Adrenal gland (tissue), 12 donors: ENCODE results near the gene AFAP1. TPM values are rescaled to one million over a fixed set of nuclear protein-coding genes. Genes with fewer than 3 reads are reported as not detected.

Experiments used
- DNase-seq, 7 donors: peaks; one replicate each; pipeline ENCODE4 v3.0.0-alpha.2; 2019 to 2020
- H3K27ac ChIP-seq, 5 donors: fragments of 200-600 bp; sonication (generic) in 4 of 5; 1 replicate in 3 of 5; 2 replicates in 2 of 5; pipeline versions ENCODE4 v1.5.1 to v1.8.0; 2016 to 2020; ENCODE audit warnings: mild to moderate bottlenecking in 1 of 5
- H3K27me3 ChIP-seq: fragments of 200-600 bp; 2 replicates; pipeline ENCODE4 v1.8.0; 2021
- H3K36me3 ChIP-seq, 2 donors: fragments of 200-600 bp; replicated peaks in 1 of 2; 1 replicate in 1 of 2; 2 replicates in 1 of 2; pipeline versions ENCODE4 v1.5.1 to v1.8.0; 2018 to 2022
- H3K4me1 ChIP-seq, 2 donors: fragments of 200-600 bp; replicated peaks in 1 of 2; 1 replicate in 1 of 2; 2 replicates in 1 of 2; pipeline versions ENCODE4 v1.5.1 to v1.8.0; 2018 to 2021
- H3K4me3 ChIP-seq, 4 donors: fragments of 200-600 bp; sonication (generic) in 3 of 4; one replicate each; pipeline ENCODE4 v1.5.1; 2016 to 2018
- H3K9me3 ChIP-seq, 3 donors: fragments of 200-600 bp; sonication (generic) in 1 of 3; replicated peaks in 1 of 3; 1 replicate in 2 of 3; 2 replicates in 1 of 3; pipeline versions ENCODE4 v1.5.1 to v1.8.0; 2016 to 2021
- CTCF ChIP-seq, 6 experiments: fragments of 450-650 bp in 4 of 6; fragments of 200-600 bp in 2 of 6; sonication (generic) in 1 of 6; IDR thresholded peaks; 1 replicate in 5 of 6; 2 replicates in 1 of 6; pipeline versions ENCODE4 v1.5.1 to v1.8.0; 2016 to 2021; ENCODE audit warnings: antibody characterized with exemption in 6 of 6, mild to moderate bottlenecking in 2 of 6, moderate library complexity in 1 of 6
- POLR2A ChIP-seq, 2 donors: fragments of 450-650 bp; IDR thresholded peaks; one replicate each; pipeline ENCODE4 v1.6.1; 2017; ENCODE audit warnings: antibody characterized with exemption in 2 of 2, mild to moderate bottlenecking in 2 of 2, moderate library complexity in 1 of 2
- WGBS, 4 donors: extraction: QIAGEN DNeasy Blood & Tissue Kit in 2 of 4; methylation state at CpG; one replicate each; pipeline versions ENCODE4 v1.1.5 to v1.1.7; 2013 to 2017; 5-methylcytosine and 5-hydroxymethylcytosine counted together
- intact Hi-C, 2 donors: fragments of 100-400 bp; cut with DNase I; formaldehyde crosslinking; loops; one replicate each; pipeline versions ENCODE4 v1.14.1 to v1.15.0; 2022 to 2023
- polyA plus RNA-seq, 3 donors: library from polyadenylated mRNA; stranded (reverse); fragments of 200-250 nt in 2 of 3; fragments of 350-450 nt in 1 of 3; fragmentation: Illumina TruSeq in 1 of 3; extraction: RNeasy Lipid Tissue Mini Kit (QIAGEN cat#74804) in 1 of 3; gene quantifications; one replicate each; pipeline ENCODE4 v1.2.3, GENCODE V29; 2013 to 2014
- total RNA-seq, 9 donors: library from RNA; depleted of rRNA in 4 of 9; stranded (reverse); fragments of >200 nt in 4 of 9; fragments of 120-200 nt in 1 of 9; fragmentation: NEBNext Ultra II Directional in 1 of 9; extraction: Animal tissue kit (Norgen Biotek cat#: 25700) in 1 of 9; gene quantifications; one replicate each; pipeline versions ENCODE4 v1.1.0 to v1.2.4, GENCODE V29; 2013 to 2023
- donor health status: healthy with polysubstance abuse.
- donor health status: Bipolar disorder and iron deficiency.
- donor health status: DM: yes; HTN: yes; CAD: no.
- donor health status: DM: no; HTN: no; CAD: no.
- donor health status: DM: no; HTN: no; CAD: no.
- donor health status: DM: yes; HTN: yes; CAD: no.

AFAP1 gene
- total and polyA plus RNA-seq, 12 donors = 3.3 to 16.1 (median 9.8) TPM

GRCh38 chr4:7754565-7755262 lies 184.9 kb downstream of the AFAP1 start:
- WGBS, 4 donors = 89 to 96% (median 92%) methylated on average over 21 of the region's 21 CpGs
- Histone ChIP-seq H3K4me1 (peaks cover 0 to 8% of the 10 kb centered on the region in 2 donors), H3K27me3 (no peaks in the 10 kb centered on the region), H3K36me3 (no peaks in the 10 kb centered on the region), H3K27ac (no peak overlapping the region), H3K4me3 (no peak overlapping the region), H3K9me3 (no peaks in the 10 kb centered on the region)
- intact Hi-C loops = no loop called here
- no peak for DNase-seq
- TF ChIP-seq CTCF (IDR thresholded peaks at IDR 0.05) (no peak), POLR2A (IDR thresholded peaks at IDR 0.05) (no peak)

DNA sequence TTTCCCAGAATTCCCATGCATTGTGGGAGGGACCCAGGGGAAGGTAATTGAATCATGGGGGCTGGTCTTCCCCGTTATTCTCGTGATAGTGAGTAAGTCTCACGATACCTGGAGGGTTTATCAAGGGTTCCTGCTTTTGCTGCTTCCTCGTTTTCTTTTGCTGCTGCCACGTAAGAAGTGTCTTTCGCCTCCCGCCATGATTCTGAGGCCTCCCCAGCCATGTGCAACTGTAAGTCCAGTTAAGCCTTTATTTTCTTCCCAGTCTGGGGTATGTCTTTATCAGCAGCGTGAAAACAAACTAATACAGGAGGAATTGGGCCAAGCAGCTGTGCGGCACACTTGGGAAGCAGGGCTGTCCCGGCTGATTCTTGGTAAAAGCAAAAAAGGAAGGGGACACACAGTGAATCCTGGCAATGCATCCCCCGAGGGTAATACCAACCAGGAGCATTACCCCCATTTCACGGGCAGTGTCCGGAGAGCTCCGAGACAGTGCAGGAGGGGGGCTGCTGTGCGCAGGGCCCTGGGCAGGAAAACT lies 185.7 kb downstream of the AFAP1 start:
- WGBS, 4 donors = 81 to 91% (median 85%) methylated on average over 15 of the region's 15 CpGs
- intact Hi-C loops = no loop called here
- H3K27me3 ChIP-seq = no peaks in the 10 kb centered on the region

GRCh38 chr4:7753271-7753670 lies 186.4 kb downstream of the AFAP1 start:
- no peak overlapping the region for H3K4me3 ChIP-seq
- H3K27ac ChIP-seq = peak overlapping the region in 2 of 5 donors; percentile 33 to 54
- TF ChIP-seq CTCF (IDR thresholded peaks at IDR 0.05) = no peak
- no peak for TF ChIP-seq POLR2A (IDR thresholded peaks at IDR 0.05)
- peaks cover 0 to 8% of the 10 kb centered on the region in 2 donors for H3K4me1 ChIP-seq
- H3K27me3 ChIP-seq = no peaks in the 10 kb centered on the region
- 43 to 64% (median 58%) methylated on average over 15 of the region's 15 CpGs for WGBS, 4 donors
- intact Hi-C loops = no loop called here
- H3K9me3 ChIP-seq = no peaks in the 10 kb centered on the region
- H3K36me3 ChIP-seq = no peaks in the 10 kb centered on the region
- DNase-seq = peak; percentile 54 to 83 (median 72)

More for the DNA sequence above, 185.7 kb downstream of the AFAP1 start:
- H3K9me3 ChIP-seq = no peaks in the 10 kb centered on the region
- no peak overlapping the region for H3K4me3 ChIP-seq
- H3K4me1 ChIP-seq = peaks cover 0 to 8% of the 10 kb centered on the region in 2 donors
- DNase-seq = no peak
- no peak overlapping the region for H3K27ac ChIP-seq
- no peaks in the 10 kb centered on the region for H3K36me3 ChIP-seq
- TF ChIP-seq CTCF (IDR thresholded peaks at IDR 0.05) (no peak), POLR2A (IDR thresholded peaks at IDR 0.05) (no peak)

DNA sequence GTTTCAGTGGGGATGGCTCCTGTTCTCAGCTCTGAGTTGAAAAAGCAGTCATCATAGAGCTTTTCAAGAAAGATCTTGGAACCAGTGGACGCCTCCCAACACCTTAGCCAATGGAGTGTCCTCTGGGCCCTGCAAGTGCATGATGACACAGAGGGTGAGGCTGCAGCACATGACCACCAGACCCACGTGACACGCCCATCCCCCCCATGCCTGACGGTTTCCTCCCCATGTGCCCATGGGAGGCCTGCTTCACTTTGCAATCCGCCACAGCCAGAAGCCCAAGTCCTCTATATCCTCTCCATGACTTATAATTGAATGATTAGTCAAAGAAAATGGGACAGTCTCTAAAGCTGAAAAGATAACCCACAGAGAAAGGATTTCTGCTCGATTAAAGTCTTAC lies 187.0 kb downstream of the AFAP1 start:
- peaks cover 0 to 6% of the 10 kb centered on the region in 2 donors for H3K4me1 ChIP-seq
- intact Hi-C loops = no loop called here
- H3K9me3 ChIP-seq = no peaks in the 10 kb centered on the region
- H3K4me3 ChIP-seq = no peak overlapping the region
- peak overlapping the region in 1 of 5 donors; percentile 33 for H3K27ac ChIP-seq
- DNase-seq = no peak
- WGBS, 4 donors = 81 to 95% (median 88%) methylated on average over 4 to 6 of the region's 6 CpGs
- no peaks in the 10 kb centered on the region for H3K36me3 ChIP-seq
- H3K27me3 ChIP-seq = no peaks in the 10 kb centered on the region
- TF ChIP-seq CTCF (IDR thresholded peaks at IDR 0.05) (no peak), POLR2A (IDR thresholded peaks at IDR 0.05) (no peak)
